Trophoblast cell (in vitro differentiated cells and primary cell): ENCODE data around the gene COPG2.
"Not testable (repeated sequence)": the region's sequence is repeated elsewhere in the genome, so short reads cannot be mapped to it uniquely, and the experiment has no call there.

Experiments
- DNase-seq, 2 donors: peaks; one replicate each; pipeline ENCODE4 v3.0.0-alpha.2; 2016
- H2AFZ ChIP-seq: 2 replicates; pipeline ENCODE4 v1.6.1; 2013; ENCODE audit warnings: low read length, moderate library complexity, mild to moderate bottlenecking; ENCODE audit not compliant: insufficient read depth, poor library complexity
- H2AK5ac ChIP-seq: 2 replicates; pipeline ENCODE4 v1.6.1; 2013; ENCODE audit warnings: mild to moderate bottlenecking, low read length
- H2BK120ac ChIP-seq: 2 replicates; pipeline ENCODE4 v1.6.1; 2013; ENCODE audit warnings: low read length, mild to moderate bottlenecking, moderate library complexity; ENCODE audit not compliant: insufficient read depth, poor library complexity
- H2BK12ac ChIP-seq: 2 replicates; pipeline ENCODE4 v1.6.1; 2013; ENCODE audit warnings: mild to moderate bottlenecking, low read length, moderate library complexity
- H2BK5ac ChIP-seq: 2 replicates; pipeline ENCODE4 v1.6.1; 2013; ENCODE audit warnings: low read length, low read depth, moderate library complexity, mild to moderate bottlenecking; ENCODE audit not compliant: poor library complexity
- H3K14ac ChIP-seq: 2 replicates; pipeline ENCODE4 v1.6.1; 2013; ENCODE audit warnings: mild to moderate bottlenecking, low read length
- H3K18ac ChIP-seq: 2 replicates; pipeline ENCODE4 v1.6.1; 2013; ENCODE audit warnings: mild to moderate bottlenecking, low read length
- H3K23ac ChIP-seq: 2 replicates; pipeline ENCODE4 v1.6.1; 2013; ENCODE audit warnings: low read length
- H3K27ac ChIP-seq: 2 replicates; pipeline ENCODE4 v1.5.1; 2013; ENCODE audit warnings: low read depth, mild to moderate bottlenecking, inconsistent platforms, low read length, moderate library complexity
- H3K27me3 ChIP-seq: 2 replicates; pipeline ENCODE4 v1.6.1; 2013; ENCODE audit warnings: inconsistent platforms, mild to moderate bottlenecking, low read length, moderate library complexity; ENCODE audit not compliant: insufficient read depth
- H3K36me3 ChIP-seq, 2 experiments: 1 replicate in 1 of 2; 2 replicates in 1 of 2; pipeline ENCODE4 v1.6.1; 2013; ENCODE audit warnings: low read length in 2 of 2, mild to moderate bottlenecking in 2 of 2, moderate library complexity in 1 of 2; ENCODE audit not compliant: insufficient read depth in 2 of 2, control insufficient read depth in 1 of 2
- H3K4ac ChIP-seq: 2 replicates; pipeline ENCODE4 v1.6.1; 2013; ENCODE audit warnings: low read depth, mild to moderate bottlenecking, low read length, moderate library complexity
- H3K4me1 ChIP-seq, 2 experiments: 1 replicate in 1 of 2; 2 replicates in 1 of 2; pipeline ENCODE4 v1.6.1; 2013; ENCODE audit warnings: low read length in 2 of 2, mild to moderate bottlenecking in 2 of 2, moderate library complexity in 1 of 2; ENCODE audit not compliant: insufficient read depth in 2 of 2, control insufficient read depth in 1 of 2
- H3K4me2 ChIP-seq: 2 replicates; pipeline ENCODE4 v1.6.1; 2013; ENCODE audit warnings: inconsistent platforms, mild to moderate bottlenecking, low read length, moderate library complexity
- H3K4me3 ChIP-seq: 2 replicates; pipeline ENCODE4 v1.5.1; 2013; ENCODE audit warnings: mild to moderate bottlenecking, low read depth, low read length, inconsistent platforms
- H3K79me1 ChIP-seq: one replicate; pipeline ENCODE4 v1.6.1; 2013; ENCODE audit warnings: low read length
- H3K79me2 ChIP-seq: 2 replicates; pipeline ENCODE4 v1.6.1; 2013; ENCODE audit warnings: low read length, mild to moderate bottlenecking; ENCODE audit not compliant: control insufficient read depth, insufficient read depth, poor library complexity
- H3K9ac ChIP-seq: 2 replicates; pipeline ENCODE4 v1.6.1; 2013; ENCODE audit warnings: mild to moderate bottlenecking, low read length
- H3K9me3 ChIP-seq: 2 replicates; pipeline ENCODE4 v1.6.1; 2013; ENCODE audit warnings: low read depth, mild to moderate bottlenecking, control low read depth, inconsistent platforms, low read length; ENCODE audit not compliant: insufficient read depth
- H4K12ac ChIP-seq: 2 replicates; pipeline ENCODE4 v1.6.1; 2013; ENCODE audit warnings: low read depth, mild to moderate bottlenecking, low read length, moderate library complexity
- H4K8ac ChIP-seq: 2 replicates; pipeline ENCODE4 v1.6.1; 2013; ENCODE audit warnings: low read depth, mild to moderate bottlenecking, low read length, moderate library complexity
- H4K91ac ChIP-seq: one replicate; pipeline ENCODE4 v1.6.1; 2013; ENCODE audit warnings: low read depth, mild to moderate bottlenecking, low read length, moderate library complexity
- WGBS: extraction: QIAGEN DNeasy Blood & Tissue Kit; methylation state at CpG from one replicate; pipeline ENCODE4 v1.1.7; 2013; ENCODE audit warnings: missing lambda C conversion rate; ENCODE audit not compliant: insufficient read length, insufficient coverage; ENCODE audit errors: extremely low coverage; 5-methylcytosine and 5-hydroxymethylcytosine counted together

The COPG2 gene

DNA sequence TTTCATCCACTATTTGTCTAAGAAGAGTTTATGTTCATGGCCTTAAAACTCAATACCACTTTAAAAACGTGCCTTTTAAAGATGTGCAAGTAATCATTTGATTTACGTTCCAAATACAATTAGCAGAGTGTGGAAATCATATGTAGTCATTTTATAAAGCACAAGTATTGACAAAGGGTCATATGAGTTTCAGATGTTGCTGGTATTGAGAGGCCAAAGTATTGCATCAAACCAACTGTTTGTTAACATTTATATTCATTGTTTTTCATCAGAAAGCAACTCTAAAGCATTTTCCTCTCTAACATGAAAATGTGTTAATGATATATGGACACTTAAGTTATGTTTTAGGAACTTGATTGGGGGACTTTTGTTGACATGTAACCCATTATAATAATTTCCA lies 29.3 kb upstream of the COPG2 start:
- no peaks in the 10 kb centered on the region for H3K36me3 ChIP-seq
- H3K4me1 ChIP-seq: no peaks in the 10 kb centered on the region
- no peak overlapping the region for H4K8ac ChIP-seq
- no peak overlapping the region for H4K91ac ChIP-seq
- H3K18ac ChIP-seq: no peak overlapping the region
- DNase-seq: no peak
- no peaks in the 10 kb centered on the region for H3K9me3 ChIP-seq
- no peak overlapping the region for H4K12ac ChIP-seq
- no peak overlapping the region for H2BK12ac ChIP-seq
- no peaks in the 10 kb centered on the region for H3K79me1 ChIP-seq
- H2AK5ac ChIP-seq: no peak overlapping the region
- no peaks in the 10 kb centered on the region for H3K79me2 ChIP-seq
- H2BK120ac ChIP-seq: no peak overlapping the region
- H2AFZ ChIP-seq: no peak overlapping the region
- no peak overlapping the region for H2BK5ac ChIP-seq
- WGBS: no CpG with 5 or more reads among the region's 2 CpGs
- H3K27ac ChIP-seq: no peak overlapping the region
- no peak overlapping the region for H3K4me3 ChIP-seq
- no peak overlapping the region for H3K4me2 ChIP-seq
- no peak overlapping the region for H3K4ac ChIP-seq
- H3K27me3 ChIP-seq: no peaks in the 10 kb centered on the region
- no peak overlapping the region for H3K9ac ChIP-seq
- no peak overlapping the region for H3K23ac ChIP-seq
- no peak overlapping the region for H3K14ac ChIP-seq

DNA sequence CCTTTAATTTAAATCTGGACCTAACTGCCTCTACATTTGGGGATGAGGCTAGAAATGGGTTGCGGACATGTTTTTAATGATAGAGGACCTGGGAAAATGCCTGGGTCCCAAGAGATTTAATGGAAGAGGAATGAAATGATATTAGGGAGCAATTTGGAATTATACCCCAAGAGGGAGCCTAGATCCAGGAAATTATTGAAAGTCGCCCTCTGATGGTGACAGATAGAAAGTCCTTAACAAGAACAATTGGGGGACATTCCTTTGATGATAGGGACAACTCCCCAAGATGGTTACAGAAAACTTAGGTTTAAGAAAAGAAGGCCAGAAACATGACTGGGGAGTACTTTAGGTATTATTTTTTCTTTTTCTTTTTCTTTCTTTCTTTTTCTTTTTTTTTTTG lies 27.3 kb upstream of the COPG2 start:
- no CpG with 5 or more reads among the region's 2 CpGs for WGBS
- H3K9ac ChIP-seq: no peak overlapping the region
- no peaks in the 10 kb centered on the region for H3K79me1 ChIP-seq
- H2BK12ac ChIP-seq: no peak overlapping the region
- no peaks in the 10 kb centered on the region for H3K9me3 ChIP-seq
- H2BK120ac ChIP-seq: no peak overlapping the region
- no peaks in the 10 kb centered on the region for H3K4me1 ChIP-seq
- no peak overlapping the region for H2AK5ac ChIP-seq
- no peaks in the 10 kb centered on the region for H3K27me3 ChIP-seq
- H3K23ac ChIP-seq: no peak overlapping the region
- no peak overlapping the region for H3K18ac ChIP-seq
- H3K36me3 ChIP-seq: no peaks in the 10 kb centered on the region
- H3K27ac ChIP-seq: no peak overlapping the region
- DNase-seq: no peak
- no peak overlapping the region for H3K4ac ChIP-seq
- no peak overlapping the region for H2AFZ ChIP-seq
- H4K91ac ChIP-seq: no peak overlapping the region
- H3K4me2 ChIP-seq: no peak overlapping the region
- H4K12ac ChIP-seq: no peak overlapping the region
- no peak overlapping the region for H3K14ac ChIP-seq
- H3K79me2 ChIP-seq: no peaks in the 10 kb centered on the region
- no peak overlapping the region for H4K8ac ChIP-seq
- H2BK5ac ChIP-seq: no peak overlapping the region
- no peak overlapping the region for H3K4me3 ChIP-seq

DNA sequence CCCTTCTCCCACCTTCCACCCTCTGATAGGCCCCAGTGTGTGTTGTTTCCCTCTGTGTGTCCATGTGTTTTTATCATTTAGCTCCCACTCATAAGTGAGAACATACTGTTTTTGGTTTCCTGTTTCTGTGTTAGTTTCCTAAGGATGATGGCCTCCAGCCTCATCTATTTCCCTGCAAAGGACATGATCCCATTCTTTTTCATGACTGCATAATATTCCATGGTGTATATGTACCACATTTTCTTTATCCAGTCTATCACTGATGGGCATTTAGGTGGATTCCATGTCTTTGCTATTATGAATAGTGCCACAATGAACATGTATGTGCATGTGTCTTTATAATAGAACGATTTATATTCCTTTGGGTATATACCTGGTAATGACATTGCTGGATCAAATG lies 23.8 kb upstream of the COPG2 start:
- not testable (repeated sequence) for H3K9me3 ChIP-seq, H3K79me1 ChIP-seq, H3K18ac ChIP-seq, H3K4me2 ChIP-seq, H4K8ac ChIP-seq, H3K14ac ChIP-seq, H2BK12ac ChIP-seq, H2AK5ac ChIP-seq, H4K91ac ChIP-seq, DNase-seq, H3K4ac ChIP-seq, H3K9ac ChIP-seq, H3K27me3 ChIP-seq, H3K36me3 ChIP-seq, H3K4me3 ChIP-seq, H2AFZ ChIP-seq, H2BK5ac ChIP-seq, H3K79me2 ChIP-seq, H3K4me1 ChIP-seq, H3K27ac ChIP-seq, H4K12ac ChIP-seq, H2BK120ac ChIP-seq, H3K23ac ChIP-seq
- no CpG with 5 or more reads among the region's 1 CpG for WGBS

DNA sequence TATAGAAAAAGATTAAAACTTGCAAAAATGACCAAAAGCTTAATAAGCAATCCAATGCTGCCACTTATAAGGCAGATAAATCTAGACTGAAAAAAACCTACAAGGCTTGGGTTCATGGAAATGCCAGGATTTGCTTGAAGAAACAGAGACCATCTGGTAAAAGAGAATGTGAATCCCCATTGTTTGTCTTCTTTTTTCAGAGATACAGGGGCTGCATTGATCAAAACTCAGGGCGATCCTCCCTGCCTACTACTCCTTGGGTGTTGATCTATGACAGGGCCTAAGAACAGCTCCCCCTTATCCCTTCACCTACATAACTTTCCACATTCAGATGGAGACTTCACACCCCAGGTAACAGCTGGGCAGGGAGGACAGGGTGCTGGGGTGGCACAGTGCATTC lies 21.1 kb upstream of the COPG2 start:
- Histone ChIP-seq H2AK5ac (no peak overlapping the region), H3K14ac (no peak overlapping the region), H3K4me2 (no peak overlapping the region), H2AFZ (no peak overlapping the region), H4K91ac (no peak overlapping the region), H2BK5ac (no peak overlapping the region), H2BK12ac (no peak overlapping the region), H3K79me2 (no peaks in the 10 kb centered on the region), H3K18ac (no peak overlapping the region), H3K27ac (no peak overlapping the region), H3K4me1 (no peaks in the 10 kb centered on the region), H3K4ac (no peak overlapping the region), H4K12ac (no peak overlapping the region), H4K8ac (no peak overlapping the region), H3K23ac (peak overlapping the region; percentile 78), H3K4me3 (no peak overlapping the region), H3K9ac (peak overlapping the region; percentile 57), H3K27me3 (no peaks in the 10 kb centered on the region), H3K79me1 (no peaks in the 10 kb centered on the region), H2BK120ac (no peak overlapping the region), H3K9me3 (no peaks in the 10 kb centered on the region), H3K36me3 (no peaks in the 10 kb centered on the region)
- WGBS: no CpG with 5 or more reads among the region's 1 CpG
- DNase-seq: no peak
